ENCODE data around the gene ZNF611.

The ZNF611 gene

GRCh38 chr19:52662631-52663030 lies 72.2 kb downstream of the ZNF611 start:
- no peak for DNase-seq (ENCODE audit: low spot score)
- TF ChIP-seq CTCF (IDR thresholded peaks at IDR 0.05; ENCODE audit: extremely low read depth, missing control alignments): no peak

GRCh38 chr19:52660981-52661380 lies 73.9 kb downstream of the ZNF611 start:
- no peak for DNase-seq (ENCODE audit: low spot score)
- no peak for TF ChIP-seq CTCF (IDR thresholded peaks at IDR 0.05; ENCODE audit: extremely low read depth, missing control alignments)

GRCh38 chr19:52659013-52659412 lies 75.8 kb downstream of the ZNF611 start:
- no peak for TF ChIP-seq CTCF (IDR thresholded peaks at IDR 0.05; ENCODE audit: extremely low read depth, missing control alignments)

GRCh38 chr19:52658595-52658994 lies 76.2 kb downstream of the ZNF611 start:
- no peak for TF ChIP-seq CTCF (IDR thresholded peaks at IDR 0.05; ENCODE audit: extremely low read depth, missing control alignments)
- DNase-seq (ENCODE audit: low spot score): no peak

More at GRCh38 chr19:52659013-52659412, 75.8 kb downstream of the ZNF611 start:
- DNase-seq (ENCODE audit: low spot score): no peak

- DNase-seq (ENCODE audit: low spot score): no peak
- no peak for TF ChIP-seq CTCF (IDR thresholded peaks at IDR 0.05; ENCODE audit: extremely low read depth, missing control alignments)
Measured at GRCh38 chr19:52653161-52653560, 81.7 kb downstream of the ZNF611 start.

Data from GM20000 (cell line).